ENCODE results near the gene THSD7B.
"Not testable (repeated sequence)": the region's sequence is repeated elsewhere in the genome, so short reads cannot be mapped to it uniquely, and the experiment has no call there.

THSD7B gene

DNA sequence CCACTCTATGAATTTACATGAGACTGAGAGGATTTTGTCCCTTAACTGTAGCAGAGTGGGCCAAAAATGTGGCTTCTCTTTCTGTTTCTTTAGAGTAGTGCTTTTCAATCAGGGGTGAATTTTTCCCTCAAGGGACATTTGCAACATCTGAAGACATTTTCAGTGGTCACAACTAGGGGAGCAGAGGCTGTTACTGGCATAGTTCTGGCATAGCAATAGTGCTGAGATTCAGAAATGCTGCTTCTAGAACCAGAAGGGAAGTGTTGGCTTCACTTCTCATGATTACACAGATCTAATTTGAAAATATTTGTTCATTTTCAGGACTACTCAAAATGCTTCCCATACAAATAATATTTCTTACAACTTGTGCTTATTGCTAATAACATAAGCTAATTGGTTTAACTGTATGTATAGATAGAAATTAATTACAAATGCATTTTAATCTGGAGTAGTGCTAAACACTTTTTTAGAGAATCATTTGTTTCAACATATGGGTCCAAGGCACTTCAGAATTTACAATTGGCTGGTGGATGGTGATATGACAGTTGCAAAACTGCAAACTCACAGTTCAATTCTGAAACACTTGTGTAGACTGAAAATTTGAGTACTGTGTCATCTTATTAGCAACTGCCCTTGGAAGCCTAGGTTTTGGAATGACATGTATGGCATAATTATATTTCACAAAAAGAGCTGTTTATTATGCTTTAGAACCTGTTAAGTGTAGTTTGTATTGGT, 526.7 kb downstream of the THSD7B start:
- DNase-seq, result no peak

DNA sequence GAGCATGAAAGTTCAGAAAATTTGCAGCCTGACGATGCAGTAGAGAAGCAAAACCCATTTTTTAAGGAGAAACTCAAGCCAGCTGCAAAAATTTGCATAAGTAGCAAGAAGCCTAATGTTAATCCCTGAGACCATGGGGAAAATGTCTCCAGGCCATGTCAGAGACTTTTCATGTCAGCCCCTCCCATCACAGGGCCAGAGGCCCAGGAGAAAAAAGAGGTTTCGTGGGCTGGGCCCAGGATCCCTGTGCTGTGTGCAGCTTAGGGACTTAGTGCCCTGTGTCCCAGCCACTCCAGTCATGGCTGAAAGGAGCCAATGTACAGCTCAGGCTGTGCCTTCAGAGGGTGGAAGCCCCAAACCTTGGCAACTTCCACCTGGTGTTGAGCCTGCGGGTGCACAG, 533.0 kb downstream of the THSD7B start:
- no peak for DNase-seq

DNA sequence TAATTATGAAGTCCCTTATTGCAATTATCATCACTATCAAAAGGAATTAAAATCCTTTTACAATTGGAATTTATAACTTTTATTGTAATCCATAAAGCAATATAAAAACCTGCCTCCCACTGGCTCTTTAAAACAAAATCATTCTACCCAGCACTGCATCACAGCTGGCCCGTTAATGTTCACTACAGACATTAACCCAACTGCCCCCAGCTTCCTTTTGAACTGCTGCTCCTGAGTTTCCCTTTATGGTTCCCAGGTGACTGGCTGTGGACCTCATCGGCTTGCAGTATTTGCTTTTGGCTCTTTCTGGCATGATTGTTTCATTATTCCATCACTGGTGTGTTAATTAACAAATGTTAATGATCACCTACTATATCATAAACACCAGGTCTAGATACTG, 535.6 kb downstream of the THSD7B start:
- no peak for DNase-seq

DNA sequence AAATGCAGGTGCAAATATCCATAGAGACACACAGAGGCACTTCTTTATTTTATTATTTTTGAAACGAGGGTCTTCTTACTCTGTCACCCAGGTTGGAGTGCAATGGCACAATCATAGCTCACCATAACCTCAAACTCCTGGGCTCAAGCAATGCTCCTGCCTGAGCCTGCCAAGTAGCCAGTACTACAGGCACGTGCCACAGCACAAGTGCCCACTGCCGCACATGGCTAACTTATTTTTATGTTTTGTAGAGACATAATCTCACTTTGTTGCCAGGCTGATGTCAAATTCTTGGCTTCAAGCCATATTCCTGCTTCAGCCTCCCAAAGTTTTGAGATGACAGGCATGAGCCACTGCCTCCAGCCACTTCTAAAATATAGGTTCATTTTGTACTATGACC, 537.6 kb downstream of the THSD7B start:
- DNase-seq, result no peak

DNA sequence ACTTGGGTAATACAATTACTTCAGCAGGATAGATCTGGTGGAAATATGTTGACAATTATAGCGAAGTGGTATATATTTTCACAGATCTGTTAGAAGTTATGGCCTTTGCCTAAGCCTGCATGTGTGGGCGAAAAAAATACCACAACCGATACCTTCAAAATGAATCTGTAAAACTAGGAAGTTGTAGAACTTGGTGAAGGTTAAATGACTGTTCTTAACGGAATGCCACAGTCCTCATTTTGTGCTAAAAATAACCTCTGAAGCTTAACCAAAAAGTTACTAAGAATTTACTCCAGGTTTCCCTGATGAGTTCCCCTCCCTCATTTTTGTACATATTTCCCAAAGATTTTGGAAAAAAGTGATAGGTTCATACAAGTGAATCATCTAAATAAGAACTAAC, 550.7 kb downstream of the THSD7B start:
- DNase-seq, result no peak

DNA sequence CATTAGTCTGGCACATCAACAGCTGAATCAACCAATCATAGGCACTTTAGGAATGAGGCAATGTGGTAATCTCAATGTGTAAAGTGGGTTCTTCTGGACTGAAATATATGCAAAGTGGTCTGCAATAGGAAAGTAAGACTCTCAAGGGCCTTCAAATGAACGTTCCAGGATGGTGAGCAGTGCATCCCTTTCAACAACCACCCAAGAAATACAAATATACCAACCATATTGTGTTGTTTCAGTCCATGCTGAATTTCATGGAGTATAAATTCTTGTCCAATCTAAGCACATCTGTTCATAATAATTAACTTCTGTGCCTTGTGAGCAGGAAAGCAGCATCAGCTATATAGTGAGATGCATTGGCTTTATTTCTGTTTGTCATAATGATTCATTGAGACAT, 556.2 kb downstream of the THSD7B start:
- no peak for DNase-seq

DNA sequence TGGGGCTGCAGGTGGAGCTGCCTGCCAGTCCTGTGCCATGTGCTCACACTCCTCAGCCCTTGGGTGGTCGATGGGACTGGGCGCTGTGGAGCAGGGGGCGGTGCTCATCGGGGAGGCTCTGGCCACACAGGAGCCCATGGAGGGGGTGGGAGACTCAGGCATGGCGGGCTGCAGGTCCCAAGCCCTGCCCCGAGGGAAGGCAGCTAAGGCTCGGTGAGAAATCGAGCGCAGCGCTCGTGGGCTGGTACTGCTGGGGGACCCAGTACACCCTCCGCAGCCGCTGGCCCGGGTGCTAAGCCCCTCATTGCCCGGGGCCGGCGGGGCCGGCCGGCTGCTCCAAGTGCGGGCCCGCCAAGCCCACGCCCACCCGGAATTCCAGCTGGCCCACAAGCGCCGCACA, 566.2 kb downstream of the THSD7B start:
- not testable (repeated sequence) for DNase-seq

DNA sequence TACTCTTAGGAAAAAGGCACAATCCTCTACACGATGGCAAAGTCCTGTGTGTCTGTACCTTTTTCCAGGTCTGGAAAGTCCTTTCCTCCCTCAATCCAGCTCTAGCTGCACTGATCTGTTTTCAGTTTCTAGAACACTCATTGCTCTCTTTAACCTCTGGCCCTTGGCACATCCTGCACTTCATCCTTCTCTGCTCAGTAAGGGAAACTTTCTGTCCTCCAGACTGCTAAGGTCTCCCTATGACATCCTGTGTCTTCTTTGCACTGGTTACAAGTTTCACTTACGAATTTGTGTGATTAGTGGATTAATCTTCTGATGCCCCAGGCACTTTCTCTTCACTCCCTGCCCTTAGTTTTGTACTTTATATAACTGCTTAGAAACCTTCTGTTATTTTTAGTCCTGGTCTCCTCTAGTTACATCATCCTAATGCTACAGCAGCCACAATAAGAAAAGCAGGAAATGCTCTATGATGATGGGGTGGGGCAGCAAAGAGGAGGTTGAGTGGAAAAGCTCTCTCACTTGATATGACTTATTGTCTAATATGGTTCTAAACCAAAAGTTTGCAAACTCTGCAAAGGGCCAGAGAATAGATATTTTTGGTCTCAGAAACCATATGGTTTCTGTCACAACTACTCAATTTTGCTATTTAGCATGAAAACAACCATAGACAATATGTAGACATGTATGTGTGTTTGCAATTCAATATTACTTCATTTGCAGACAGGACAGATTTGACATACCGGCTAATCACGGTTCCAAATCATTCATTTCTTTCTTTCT, 568.2 kb downstream of the THSD7B start:
- DNase-seq, result no peak

DNA sequence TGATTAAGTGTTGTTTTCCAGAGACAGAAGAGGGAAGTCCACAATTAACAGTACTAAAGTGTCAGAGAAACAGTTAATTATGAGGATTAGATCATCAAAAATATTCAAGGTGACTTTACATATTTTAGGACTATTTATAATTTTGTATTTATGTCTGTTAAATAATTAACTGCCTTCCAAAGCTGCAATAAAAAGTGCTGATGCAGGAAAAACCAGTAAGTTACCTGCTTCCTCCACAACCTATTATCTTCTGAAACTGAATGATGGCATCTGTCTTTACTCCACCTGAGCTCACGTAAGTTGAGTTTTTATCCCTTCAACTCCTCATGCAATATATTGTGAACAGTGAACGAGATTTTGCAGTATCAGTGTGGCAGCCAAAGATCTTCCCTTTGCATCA, 570.7 kb downstream of the THSD7B start:
- no peak for DNase-seq

DNA sequence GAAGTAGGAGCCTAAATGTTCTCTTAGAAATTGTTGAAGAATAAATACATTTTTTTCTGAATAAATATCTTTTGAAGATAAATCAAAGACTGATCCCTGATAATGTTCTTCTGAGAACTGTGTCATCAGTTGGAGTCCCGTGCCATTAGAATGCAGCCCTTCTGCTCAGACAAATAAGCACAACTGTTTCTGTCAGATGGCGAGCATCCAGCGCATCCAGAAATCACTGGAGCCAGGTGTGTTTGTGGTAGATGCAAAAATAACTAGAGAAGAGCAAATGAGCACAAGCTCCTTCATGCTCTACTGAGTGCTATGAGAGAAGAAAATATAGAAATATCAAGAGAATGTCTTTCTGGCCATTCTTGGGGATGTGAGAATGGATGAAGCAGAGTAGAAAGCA, 573.7 kb downstream of the THSD7B start:
- no peak for DNase-seq

DNA sequence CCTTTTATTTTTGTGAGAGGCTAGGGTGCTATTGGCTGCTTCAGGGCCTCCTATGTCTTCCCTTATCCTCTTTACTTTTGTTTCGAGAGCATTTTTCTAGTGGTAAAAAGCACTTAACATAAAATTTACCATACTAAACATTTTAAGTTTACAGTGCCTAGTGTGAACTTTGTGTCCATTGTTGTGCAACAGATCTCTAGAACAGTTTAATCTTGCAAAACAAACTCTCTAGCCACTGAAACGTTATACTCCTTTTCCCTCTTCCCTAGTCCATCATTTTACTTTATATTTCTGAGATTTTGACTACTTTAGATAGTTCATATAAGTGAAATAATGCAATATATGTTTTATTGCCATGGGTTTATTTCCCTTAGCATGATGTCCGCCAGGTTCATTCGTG, 580.6 kb downstream of the THSD7B start:
- DNase-seq, result no peak

DNA sequence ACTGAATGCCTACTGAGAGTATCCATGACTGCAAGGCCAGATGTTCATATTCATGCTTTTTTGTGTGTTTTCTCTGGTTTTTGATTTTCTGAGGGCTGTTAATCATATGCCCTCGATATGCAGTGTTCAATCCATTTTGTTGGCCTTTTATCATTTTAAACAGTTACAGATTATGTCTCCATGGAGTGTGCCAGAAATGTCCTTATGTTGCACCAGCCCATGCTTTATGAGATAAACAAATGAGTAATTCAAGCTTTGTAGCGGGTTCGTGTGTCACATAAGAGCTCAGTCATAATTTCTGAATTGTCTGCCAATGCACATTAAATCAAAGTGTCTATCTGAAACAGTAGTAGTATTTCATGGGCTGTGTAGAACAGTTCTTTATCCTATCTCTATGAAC, 583.0 kb downstream of the THSD7B start:
- no peak for DNase-seq

DNA sequence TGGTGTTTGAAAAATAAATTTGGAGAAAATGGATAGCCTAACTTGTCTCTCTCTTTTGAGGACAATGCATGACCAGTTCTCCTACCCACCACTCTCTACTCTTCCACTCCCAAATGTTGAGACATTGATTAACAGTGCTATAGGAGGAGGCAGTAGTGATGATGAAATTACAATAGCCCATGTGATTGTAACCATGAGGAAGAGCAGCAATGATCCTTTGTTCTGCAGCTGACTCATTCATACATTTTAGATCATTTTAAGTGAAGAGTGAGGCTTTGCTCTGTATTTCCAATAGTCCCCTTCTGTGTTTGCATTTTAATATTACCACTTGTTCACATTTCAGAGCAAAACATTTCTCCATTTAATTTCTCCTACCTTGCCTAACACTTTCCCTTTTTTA, 592.3 kb downstream of the THSD7B start:
- DNase-seq, result no peak

DNA sequence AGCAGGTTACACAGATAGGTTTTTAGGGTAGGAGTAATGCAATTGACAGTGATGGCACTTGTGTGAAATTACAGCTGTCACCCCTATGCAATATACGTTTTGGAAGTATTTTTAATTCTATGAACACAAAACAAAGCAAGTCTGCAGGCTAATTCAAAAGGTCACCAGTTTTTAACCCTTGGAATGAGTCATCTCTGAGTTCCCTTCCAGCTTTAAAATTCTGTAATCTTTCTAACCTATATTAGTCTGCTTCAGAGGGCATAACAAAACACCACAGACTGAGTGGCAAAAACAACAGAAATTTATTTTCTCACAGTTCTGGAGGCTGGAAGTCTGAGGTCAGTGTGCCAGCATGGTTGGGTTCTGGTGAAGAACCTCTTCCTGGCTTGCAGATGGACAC, 602.0 kb downstream of the THSD7B start:
- DNase-seq, result no peak

DNA sequence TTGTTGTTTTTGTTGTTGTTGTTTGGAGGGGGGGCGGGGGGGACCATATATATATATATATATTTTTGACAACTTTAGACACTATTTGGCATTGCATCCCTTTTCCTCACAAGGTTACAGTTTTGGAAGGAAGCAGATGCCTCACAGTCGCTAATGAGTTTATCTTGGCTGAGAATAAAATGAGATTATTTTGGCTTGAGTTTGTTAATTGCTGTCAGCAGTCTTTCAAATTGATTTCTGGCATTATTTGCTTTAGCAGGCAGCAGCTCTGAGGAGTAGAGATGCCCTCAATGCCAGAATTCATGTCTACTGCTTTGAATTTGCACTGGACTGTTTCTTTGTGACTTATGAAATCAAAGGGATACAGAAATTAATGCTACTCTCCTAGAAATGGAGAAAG, 603.8 kb downstream of the THSD7B start:
- DNase-seq, result no peak

DNA sequence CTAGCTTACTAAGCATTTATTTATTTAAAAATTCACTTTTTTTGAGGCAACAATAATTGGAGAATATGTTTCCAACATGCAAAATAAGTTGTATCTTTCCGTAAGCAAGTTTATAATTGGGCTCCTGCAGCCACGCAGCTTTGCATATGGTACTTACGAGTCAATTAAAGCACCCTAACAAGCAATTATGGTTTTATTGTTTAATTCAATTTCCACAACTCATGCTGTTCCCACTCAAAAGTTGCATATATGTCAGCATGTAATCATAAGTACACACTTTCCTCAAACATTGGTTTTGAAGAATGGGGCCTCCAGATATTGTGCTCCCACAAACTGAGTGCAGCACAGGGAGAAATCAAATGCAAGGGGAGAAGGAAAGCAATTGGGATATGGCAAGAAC, 613.8 kb downstream of the THSD7B start:
- DNase-seq, result no peak

DNA sequence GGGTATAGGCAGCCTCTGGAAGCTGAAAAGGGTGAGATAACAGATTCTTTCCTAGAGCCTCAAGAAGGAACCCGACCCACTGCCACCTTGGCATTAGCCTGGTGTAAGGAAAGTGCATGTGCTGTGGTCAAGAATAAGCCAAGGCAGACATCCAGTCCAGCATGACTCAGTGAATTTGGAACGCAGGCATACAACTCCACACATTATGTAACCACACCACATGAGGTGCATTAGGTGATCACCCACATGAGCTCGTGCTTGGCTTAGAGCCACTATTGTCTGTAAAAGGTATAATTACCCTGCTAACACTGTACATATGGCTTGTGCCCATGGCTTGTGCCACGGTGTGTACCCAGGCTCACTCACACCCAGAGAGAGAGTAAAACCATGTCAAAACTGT, 615.3 kb downstream of the THSD7B start:
- no peak for DNase-seq

DNA sequence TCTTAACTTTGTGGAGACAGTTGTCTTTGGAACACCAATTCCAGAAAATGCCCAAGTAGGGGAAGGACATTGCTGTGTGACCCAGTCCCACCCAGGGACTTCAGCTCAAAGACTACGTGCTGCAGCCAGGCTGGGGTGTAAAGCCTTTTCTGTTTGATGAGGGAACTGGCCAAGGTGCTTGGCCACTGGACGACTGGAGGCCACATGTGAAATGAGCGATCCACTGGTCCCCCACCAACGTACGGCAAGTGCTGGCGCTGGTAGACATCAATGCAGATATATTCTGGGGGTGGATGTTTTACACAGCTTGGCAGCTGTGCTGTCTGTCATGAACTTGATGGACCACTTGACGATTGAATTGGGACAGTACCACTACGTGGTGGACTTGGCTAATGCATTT, 616.4 kb downstream of the THSD7B start:
- DNase-seq, result no peak

DNA sequence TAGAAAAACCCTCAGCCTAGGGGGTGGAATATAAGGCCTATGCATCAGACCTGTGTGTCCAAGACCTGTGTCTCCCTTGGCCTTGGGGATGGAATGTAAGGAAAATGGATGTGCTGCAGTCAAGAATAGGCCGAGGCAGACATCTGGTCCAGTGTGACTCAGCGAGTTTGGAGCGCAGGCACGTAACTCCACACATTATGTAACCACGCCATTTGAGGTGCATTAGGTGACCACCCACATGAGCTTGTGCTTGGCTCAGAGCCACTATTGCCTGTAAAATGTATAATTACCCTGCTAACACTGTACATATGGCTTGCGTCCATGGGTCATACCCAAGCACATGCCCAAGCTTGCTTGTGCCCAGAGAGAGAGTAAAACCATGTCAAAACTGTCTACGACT, 618.0 kb downstream of the THSD7B start:
- no peak for DNase-seq

DNA sequence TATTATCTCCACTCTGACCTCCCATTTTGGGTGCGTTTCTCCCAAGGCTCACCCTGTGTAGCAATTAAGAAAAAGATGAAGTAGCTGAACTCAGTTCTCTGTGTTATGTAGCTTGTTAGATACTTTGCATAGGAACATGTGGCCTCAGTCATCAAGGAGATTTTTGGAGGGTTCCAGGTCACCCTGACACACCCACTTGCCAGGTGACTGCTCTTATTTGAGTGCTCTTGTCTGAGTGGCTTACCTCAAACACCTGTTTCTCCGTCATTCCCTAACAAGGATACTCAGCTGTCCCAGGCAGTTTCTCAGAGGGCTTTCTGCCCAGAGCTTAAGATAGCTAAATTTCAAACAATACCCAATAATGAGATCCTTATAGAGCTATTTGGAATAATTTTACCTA, 621.7 kb downstream of the THSD7B start:
- no peak for DNase-seq

DNA sequence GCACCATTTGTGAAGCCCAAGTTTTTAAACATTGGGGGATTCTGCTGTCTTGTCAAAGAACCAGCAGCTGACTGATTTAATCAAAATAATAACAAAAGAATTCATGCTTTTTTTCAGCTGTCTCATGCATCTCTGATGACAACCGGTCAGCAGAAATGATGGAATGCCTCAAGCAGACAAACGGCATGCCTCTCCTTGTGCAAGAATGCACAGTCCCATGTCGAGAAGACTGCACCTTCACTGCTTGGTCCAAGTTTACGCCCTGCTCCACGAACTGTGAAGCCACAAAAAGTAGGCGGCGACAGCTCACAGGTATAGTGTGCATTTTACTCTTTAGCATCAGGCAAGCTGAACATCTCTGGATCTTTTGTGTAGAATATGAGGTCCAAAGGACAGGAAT, 640.2 kb downstream of the THSD7B start:
- DNase-seq, result no peak

DNA sequence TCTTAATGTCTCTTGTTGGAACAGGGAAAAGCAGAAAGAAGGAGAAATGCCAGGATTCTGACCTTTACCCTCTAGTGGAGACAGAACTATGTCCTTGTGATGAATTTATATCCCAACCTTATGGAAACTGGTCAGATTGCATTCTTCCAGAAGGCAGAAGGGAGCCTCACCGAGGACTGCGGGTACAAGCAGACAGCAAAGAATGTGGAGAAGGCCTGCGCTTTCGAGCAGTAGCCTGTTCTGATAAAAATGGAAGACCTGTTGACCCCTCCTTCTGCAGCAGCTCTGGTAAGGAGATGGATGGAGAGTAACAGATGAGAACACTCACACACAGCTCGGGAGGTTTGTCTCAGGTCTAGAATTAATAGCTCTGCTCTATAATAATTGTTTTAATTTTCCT, 646.2 kb downstream of the THSD7B start:
- no peak for DNase-seq

DNA sequence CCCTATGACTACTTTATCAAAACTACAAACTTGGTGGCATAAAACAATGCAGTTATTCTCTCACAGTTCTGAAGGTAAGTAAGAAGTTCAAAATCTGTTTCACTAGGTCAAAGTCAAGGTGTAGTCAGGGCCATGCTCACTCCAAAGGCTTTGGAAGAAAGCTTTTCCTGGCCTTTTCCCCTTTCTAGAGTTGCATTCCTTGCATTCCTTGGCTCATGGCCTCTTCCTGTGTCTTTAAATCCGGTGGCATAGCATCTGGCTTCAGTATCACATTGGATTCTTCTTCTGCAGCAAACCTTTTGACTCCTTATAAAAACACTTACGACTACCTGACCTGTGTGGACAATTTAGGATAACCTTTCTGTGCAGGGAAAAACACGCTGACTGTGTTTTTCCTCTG, 655.4 kb downstream of the THSD7B start:
- DNase-seq, result no peak

DNA sequence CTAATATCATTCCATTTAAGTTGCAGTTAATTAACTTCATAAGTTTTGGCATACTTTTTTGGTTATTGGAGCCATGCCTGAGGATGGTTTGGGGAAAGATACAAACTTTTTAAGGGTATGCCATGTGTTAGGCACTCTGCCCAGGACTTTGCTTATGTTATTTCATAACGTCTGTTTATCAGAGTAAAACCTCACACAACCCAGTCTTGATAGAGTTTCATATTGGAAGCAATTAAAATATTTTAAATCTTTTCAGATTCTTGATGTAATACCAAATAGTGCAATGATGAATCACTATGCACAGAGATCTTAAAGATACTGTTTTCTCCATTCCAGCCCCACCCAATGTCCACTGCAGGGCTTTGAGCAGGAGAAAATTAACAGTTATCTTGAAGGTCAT, 669.8 kb downstream of the THSD7B start:
- DNase-seq, result no peak

DNA sequence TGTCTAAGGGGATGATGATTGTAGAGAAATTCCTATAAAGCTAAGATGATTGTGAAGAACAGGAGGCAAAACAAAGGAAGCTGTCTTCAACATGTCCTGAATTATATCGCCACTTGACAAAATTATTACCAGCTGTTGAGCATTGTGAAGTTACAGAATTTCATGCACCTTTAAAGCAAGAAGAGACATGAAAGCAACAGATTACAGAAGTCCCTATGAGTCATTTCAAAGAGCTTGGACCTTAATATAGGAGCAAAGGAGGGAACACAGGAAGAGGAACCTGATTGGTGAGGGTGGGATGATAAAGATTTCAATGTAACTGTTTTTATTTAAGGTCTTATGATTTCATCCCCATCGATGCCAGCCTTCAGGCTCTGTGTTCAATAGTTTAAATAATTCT, 672.0 kb downstream of the THSD7B start:
- DNase-seq, result no peak
